ENCODE results near the gene WWOX.

DNA sequence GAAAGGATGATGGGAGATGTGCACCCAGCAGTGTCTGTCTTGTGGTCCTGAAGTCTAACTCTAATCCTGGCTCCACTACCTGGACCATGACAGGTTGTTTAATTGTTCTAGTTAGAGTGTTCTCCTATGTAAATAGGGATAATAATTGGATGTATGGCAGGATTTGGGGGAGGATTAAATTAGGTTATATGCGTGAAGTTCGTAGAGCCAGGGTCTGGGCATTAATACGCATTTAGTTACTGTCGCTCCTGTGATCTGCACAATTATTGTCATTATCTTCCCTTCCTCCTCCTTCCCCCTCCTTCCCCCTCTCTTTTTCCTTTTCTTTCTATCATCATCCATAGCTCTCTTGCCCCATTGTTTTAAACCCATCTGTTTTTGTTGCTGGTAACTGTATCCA, 210.3 kb downstream of the WWOX start:
- TF ChIP-seq, protein P1, sequence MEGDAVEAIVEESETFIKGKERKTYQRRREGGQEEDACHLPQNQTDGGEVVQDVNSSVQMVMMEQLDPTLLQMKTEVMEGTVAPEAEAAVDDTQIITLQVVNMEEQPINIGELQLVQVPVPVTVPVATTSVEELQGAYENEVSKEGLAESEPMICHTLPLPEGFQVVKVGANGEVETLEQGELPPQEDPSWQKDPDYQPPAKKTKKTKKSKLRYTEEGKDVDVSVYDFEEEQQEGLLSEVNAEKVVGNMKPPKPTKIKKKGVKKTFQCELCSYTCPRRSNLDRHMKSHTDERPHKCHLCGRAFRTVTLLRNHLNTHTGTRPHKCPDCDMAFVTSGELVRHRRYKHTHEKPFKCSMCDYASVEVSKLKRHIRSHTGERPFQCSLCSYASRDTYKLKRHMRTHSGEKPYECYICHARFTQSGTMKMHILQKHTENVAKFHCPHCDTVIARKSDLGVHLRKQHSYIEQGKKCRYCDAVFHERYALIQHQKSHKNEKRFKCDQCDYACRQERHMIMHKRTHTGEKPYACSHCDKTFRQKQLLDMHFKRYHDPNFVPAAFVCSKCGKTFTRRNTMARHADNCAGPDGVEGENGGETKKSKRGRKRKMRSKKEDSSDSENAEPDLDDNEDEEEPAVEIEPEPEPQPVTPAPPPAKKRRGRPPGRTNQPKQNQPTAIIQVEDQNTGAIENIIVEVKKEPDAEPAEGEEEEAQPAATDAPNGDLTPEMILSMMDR (IDR thresholded peaks at IDR 0.05) = no peak
- no peak for TF ChIP-seq POLR2A (IDR thresholded peaks at IDR 0.05)

Measured in gastroesophageal sphincter (tissue), 3 donors.